Thoracic aorta (tissue), 2 donors: Measurements from ENCODE around the gene LRRC39. TPM values are rescaled to one million over a fixed set of nuclear protein-coding genes. Genes with fewer than 3 reads are reported as not detected.
"Not testable (repeated sequence)": the region's sequence is repeated elsewhere in the genome, so short reads cannot be mapped to it uniquely, and the experiment has no call there.

Source experiments
- ATAC-seq: fragments of 150-250 bp; one replicate; pipeline ENCODE4 v1.8.0; 2017; ENCODE audit warnings: low read depth; ENCODE audit not compliant: insufficient number of reproducible peaks, low FRiP score
- DNase-seq: peaks from one replicate; pipeline ENCODE4 v3.0.0-alpha.2; 2020; ENCODE audit warnings: low spot score
- H3K27ac ChIP-seq, 2 donors: fragments of 200-600 bp; sonication (generic); 1 replicate in 1 of 2; 2 replicates in 1 of 2; pipeline ENCODE4 v1.5.1; 2016; ENCODE audit warnings: mild to moderate bottlenecking in 2 of 2, moderate library complexity in 2 of 2
- H3K27me3 ChIP-seq: fragments of 200-600 bp; sonication (generic); replicated peaks from 2 replicates; pipeline ENCODE4 v1.6.0; 2016; ENCODE audit warnings: mild to moderate bottlenecking; ENCODE audit not compliant: insufficient read depth
- H3K36me3 ChIP-seq: fragments of 200-600 bp; sonication (generic); one replicate; pipeline ENCODE4 v1.5.1; 2016
- H3K4me1 ChIP-seq, 2 donors: fragments of 200-600 bp; sonication (generic); 1 replicate in 1 of 2; 2 replicates in 1 of 2; pipeline versions ENCODE4 v1.5.1 to v1.6.0; 2016; ENCODE audit warnings: low read depth in 2 of 2, mild to moderate bottlenecking in 1 of 2; ENCODE audit not compliant: control insufficient read depth in 1 of 2
- H3K4me3 ChIP-seq: fragments of 200-600 bp; sonication (generic); 2 replicates; pipeline ENCODE4 v1.5.1; 2016; ENCODE audit warnings: mild to moderate bottlenecking
- H3K9me3 ChIP-seq: fragments of 200-600 bp; sonication (generic); 2 replicates; pipeline ENCODE4 v1.5.1; 2016
- total RNA-seq, 2 donors: library from RNA; depleted of rRNA; stranded (reverse); fragments of >200 nt; gene quantifications; one replicate each; pipeline versions ENCODE4 v1.1.0 to v1.2.3, GENCODE V29; 2016
- TF ChIP-seq, protein P1 (sequence below): fragments of 200-600 bp; sonication (generic); IDR thresholded peaks from one replicate; pipeline ENCODE4 v1.5.1; 2019; ENCODE audit warnings: antibody characterized with exemption

The LRRC39 gene
- total RNA-seq, 2 donors from 2014 or later, result 2.3 to 2.4 TPM

DNA sequence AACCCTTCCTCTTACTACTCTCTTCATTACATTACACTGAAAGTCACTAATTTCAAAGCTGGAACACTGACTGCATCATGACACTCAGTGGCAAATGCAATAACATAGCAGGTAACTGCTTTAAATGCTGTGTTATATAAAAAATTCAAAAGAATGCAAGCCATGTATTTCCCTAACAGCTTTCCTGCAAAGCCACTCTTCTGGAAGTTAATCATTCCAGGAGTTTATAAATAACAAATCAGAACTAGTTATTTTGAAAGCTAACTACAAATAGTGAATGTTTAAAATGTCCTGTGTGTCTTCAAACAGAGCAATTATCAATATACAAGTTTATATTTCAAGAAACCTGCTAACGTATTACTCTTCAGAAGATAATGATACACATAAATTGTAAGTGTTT lies 37.0 kb upstream of the LRRC39 start:
- Histone ChIP-seq H3K36me3 (peaks cover 42% of the 10 kb centered on the region), H3K4me3 (no peak overlapping the region), H3K9me3 (no peaks in the 10 kb centered on the region), H3K27ac (no peak overlapping the region), H3K4me1 (no peaks in the 10 kb centered on the region), H3K27me3 (no peaks in the 10 kb centered on the region)
- DNase-seq (no peak), ATAC-seq (no peak)
- TF ChIP-seq, protein P1, sequence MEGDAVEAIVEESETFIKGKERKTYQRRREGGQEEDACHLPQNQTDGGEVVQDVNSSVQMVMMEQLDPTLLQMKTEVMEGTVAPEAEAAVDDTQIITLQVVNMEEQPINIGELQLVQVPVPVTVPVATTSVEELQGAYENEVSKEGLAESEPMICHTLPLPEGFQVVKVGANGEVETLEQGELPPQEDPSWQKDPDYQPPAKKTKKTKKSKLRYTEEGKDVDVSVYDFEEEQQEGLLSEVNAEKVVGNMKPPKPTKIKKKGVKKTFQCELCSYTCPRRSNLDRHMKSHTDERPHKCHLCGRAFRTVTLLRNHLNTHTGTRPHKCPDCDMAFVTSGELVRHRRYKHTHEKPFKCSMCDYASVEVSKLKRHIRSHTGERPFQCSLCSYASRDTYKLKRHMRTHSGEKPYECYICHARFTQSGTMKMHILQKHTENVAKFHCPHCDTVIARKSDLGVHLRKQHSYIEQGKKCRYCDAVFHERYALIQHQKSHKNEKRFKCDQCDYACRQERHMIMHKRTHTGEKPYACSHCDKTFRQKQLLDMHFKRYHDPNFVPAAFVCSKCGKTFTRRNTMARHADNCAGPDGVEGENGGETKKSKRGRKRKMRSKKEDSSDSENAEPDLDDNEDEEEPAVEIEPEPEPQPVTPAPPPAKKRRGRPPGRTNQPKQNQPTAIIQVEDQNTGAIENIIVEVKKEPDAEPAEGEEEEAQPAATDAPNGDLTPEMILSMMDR, result no peak

GRCh38 chr1:100213141-100213540 lies 35.1 kb upstream of the LRRC39 start:
- Histone ChIP-seq H3K36me3 (peaks cover 41% of the 10 kb centered on the region), H3K27ac (no peak overlapping the region), H3K9me3 (no peaks in the 10 kb centered on the region), H3K27me3 (no peaks in the 10 kb centered on the region), H3K4me1 (no peaks in the 10 kb centered on the region), H3K4me3 (no peak overlapping the region)
- ATAC-seq (no peak), DNase-seq (no peak)
- TF ChIP-seq, protein P1, result no peak

DNA sequence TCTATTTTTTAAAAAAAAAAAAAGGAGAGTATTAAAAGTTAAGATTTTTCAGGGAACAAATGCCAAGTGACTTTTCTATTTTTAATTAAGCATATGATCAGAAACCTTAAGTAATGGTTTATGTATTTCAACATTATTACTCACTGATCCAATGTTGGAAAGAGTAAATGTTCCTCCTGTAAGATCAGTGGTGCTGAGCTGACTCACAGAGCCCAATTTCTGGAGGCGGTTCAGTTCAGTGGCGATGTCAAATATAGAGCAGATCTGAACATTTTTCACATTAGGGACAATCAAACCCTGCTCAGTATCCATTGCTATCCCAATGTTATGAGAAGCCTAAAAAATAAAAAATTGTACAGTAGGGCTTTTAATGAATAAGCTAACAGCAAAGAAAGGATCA lies 28.2 kb upstream of the LRRC39 start:
- H3K4me3 ChIP-seq, result no peak overlapping the region
- H3K27me3 ChIP-seq, result no peaks in the 10 kb centered on the region
- no peak for ATAC-seq
- no peak for DNase-seq
- peaks cover 50% of the 10 kb centered on the region for H3K36me3 ChIP-seq
- no peaks in the 10 kb centered on the region for H3K4me1 ChIP-seq
- no peaks in the 10 kb centered on the region for H3K9me3 ChIP-seq
- H3K27ac ChIP-seq, result no peak overlapping the region
- TF ChIP-seq, protein P1, result no peak

GRCh38 chr1:100205593-100205992 lies 27.5 kb upstream of the LRRC39 start:
- H3K36me3 ChIP-seq, result peaks cover 48% of the 10 kb centered on the region
- not testable (repeated sequence) for H3K9me3 ChIP-seq, H3K27ac ChIP-seq, DNase-seq, ATAC-seq, H3K27me3 ChIP-seq, H3K4me1 ChIP-seq, H3K4me3 ChIP-seq

DNA sequence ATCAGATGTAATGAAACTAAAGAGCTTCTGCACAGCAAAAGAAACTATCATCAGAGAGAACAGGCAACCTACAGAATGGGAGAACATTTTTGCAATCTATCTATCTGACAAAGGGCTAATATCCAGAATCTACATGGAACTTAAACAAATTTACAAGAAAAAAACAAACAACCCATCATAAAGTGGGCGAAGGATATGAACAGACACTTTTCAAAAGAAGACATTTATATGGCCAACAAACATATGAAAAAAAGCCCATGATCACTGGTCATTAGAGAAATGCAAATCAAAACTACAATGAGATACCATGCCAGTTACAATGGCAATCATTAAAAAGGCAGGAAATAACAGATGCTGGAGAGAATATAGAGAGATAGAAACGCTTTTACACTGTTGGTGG lies 27.0 kb upstream of the LRRC39 start:
- H3K36me3 ChIP-seq, result peaks cover 51% of the 10 kb centered on the region

GRCh38 chr1:100202703-100203102 lies 24.6 kb upstream of the LRRC39 start:
- H3K9me3 ChIP-seq, H3K27ac ChIP-seq, H3K4me3 ChIP-seq, ATAC-seq, H3K4me1 ChIP-seq, DNase-seq, H3K27me3 ChIP-seq: not testable (repeated sequence)
- H3K36me3 ChIP-seq, result peaks cover 59% of the 10 kb centered on the region

More for the DNA sequence above, 27.0 kb upstream of the LRRC39 start:
- H3K4me1 ChIP-seq, H3K27ac ChIP-seq, H3K9me3 ChIP-seq, H3K27me3 ChIP-seq, H3K4me3 ChIP-seq, DNase-seq, ATAC-seq: not testable (repeated sequence)

GRCh38 chr1:100200060-100200459 lies 22.0 kb upstream of the LRRC39 start:
- H3K9me3 ChIP-seq, ATAC-seq, DNase-seq, H3K27ac ChIP-seq, H3K27me3 ChIP-seq, H3K4me1 ChIP-seq, H3K4me3 ChIP-seq: not testable (repeated sequence)
- peaks cover 55% of the 10 kb centered on the region for H3K36me3 ChIP-seq
